Subcutaneous abdominal adipose tissue (tissue), 5 donors: ENCODE results near the gene TSSC4.

Source experiments
- H3K27ac ChIP-seq: one replicate; pipeline ENCODE4 v1.7.0; 2013; ENCODE audit warnings: low read depth, mild to moderate bottlenecking, inconsistent platforms, low read length, moderate library complexity
- H3K27me3 ChIP-seq, 5 donors: one replicate each; pipeline ENCODE4 v1.7.0; 2013; ENCODE audit warnings: low read length in 5 of 5, inconsistent platforms in 1 of 5; ENCODE audit not compliant: control insufficient read depth in 5 of 5, insufficient read depth in 4 of 5
- H3K36me3 ChIP-seq, 5 donors: one replicate each; pipeline ENCODE4 v1.7.0; 2013; ENCODE audit warnings: low read length in 5 of 5; ENCODE audit not compliant: control insufficient read depth in 5 of 5, insufficient read depth in 5 of 5
- H3K4me1 ChIP-seq, 5 donors: one replicate each; pipeline ENCODE4 v1.7.0; 2013; ENCODE audit warnings: low read length in 5 of 5, mild to moderate bottlenecking in 3 of 5, moderate library complexity in 1 of 5; ENCODE audit not compliant: control insufficient read depth in 5 of 5, insufficient read depth in 5 of 5
- H3K4me3 ChIP-seq, 5 donors: one replicate each; pipeline ENCODE4 v1.7.0; 2013; ENCODE audit warnings: low read length in 5 of 5, low read depth in 1 of 5
- H3K9ac ChIP-seq, 5 donors: one replicate each; pipeline ENCODE4 v1.7.0; 2013; ENCODE audit warnings: low read length in 5 of 5, mild to moderate bottlenecking in 4 of 5, moderate library complexity in 3 of 5
- H3K9me3 ChIP-seq, 5 donors: one replicate each; pipeline ENCODE4 v1.7.0; 2013; ENCODE audit warnings: low read length in 5 of 5; ENCODE audit not compliant: control insufficient read depth in 5 of 5
- donor health status: healthy.
- donor health status: healthy.
- donor health status: healthy.
- donor health status: healthy.
- donor health status: healthy.

The TSSC4 gene

GRCh38 chr11:2440646-2441045 is 40.1 kb downstream of the TSSC4 start:
- no peak overlapping the region for H3K9ac ChIP-seq
- H3K27me3 ChIP-seq, result peaks cover 10 to 24% (median 16%) of the 10 kb centered on the region in 5 donors
- H3K4me3 ChIP-seq, result no peak overlapping the region
- H3K9me3 ChIP-seq, result peaks cover 0 to 5% (median 4%) of the 10 kb centered on the region in 5 donors
- no peaks in the 10 kb centered on the region for H3K36me3 ChIP-seq
- peaks cover 0 to 11% (median 0%) of the 10 kb centered on the region in 5 donors for H3K4me1 ChIP-seq
- no peak overlapping the region for H3K27ac ChIP-seq

- Histone ChIP-seq H3K9ac (no peak overlapping the region), H3K27me3 (peaks cover 12 to 29% (median 17%) of the 10 kb centered on the region in 5 donors), H3K4me3 (no peak overlapping the region), H3K9me3 (peaks cover 0 to 5% (median 4%) of the 10 kb centered on the region in 5 donors), H3K27ac (no peak overlapping the region), H3K4me1 (peaks cover 0 to 16% (median 4%) of the 10 kb centered on the region in 5 donors), H3K36me3 (no peaks in the 10 kb centered on the region)
Measured at GRCh38 chr11:2441171-2441570, 40.6 kb downstream of the TSSC4 start.

- Histone ChIP-seq H3K27ac (no peak overlapping the region), H3K9ac (no peak overlapping the region)
Measured at GRCh38 chr11:2442589-2442988, 42.0 kb downstream of the TSSC4 start.

GRCh38 chr11:2443406-2443805 is 42.9 kb downstream of the TSSC4 start:
- Histone ChIP-seq H3K36me3 (no peaks in the 10 kb centered on the region), H3K9me3 (peaks cover 0 to 5% (median 4%) of the 10 kb centered on the region in 5 donors), H3K9ac (no peak overlapping the region), H3K4me3 (no peak overlapping the region), H3K27me3 (peaks cover 11 to 31% (median 20%) of the 10 kb centered on the region in 5 donors), H3K4me1 (peaks cover 0 to 39% (median 24%) of the 10 kb centered on the region in 5 donors), H3K27ac (no peak overlapping the region)

More at GRCh38 chr11:2442589-2442988, 42.0 kb downstream of the TSSC4 start:
- Histone ChIP-seq H3K27me3 (peaks cover 8 to 32% (median 20%) of the 10 kb centered on the region in 5 donors), H3K36me3 (no peaks in the 10 kb centered on the region), H3K4me1 (peaks cover 0 to 31% (median 18%) of the 10 kb centered on the region in 5 donors), H3K4me3 (no peak overlapping the region), H3K9me3 (peaks cover 0 to 5% (median 4%) of the 10 kb centered on the region in 5 donors)

- H3K36me3 ChIP-seq, result no peaks in the 10 kb centered on the region
- H3K9me3 ChIP-seq, result peaks cover 0 to 5% (median 4%) of the 10 kb centered on the region in 5 donors
- H3K4me3 ChIP-seq, result peak within 1 kb of the TSS in 4 of 5 donors; percentile 33 to 64 (median 59)
- no peak within 1 kb of the TSS for H3K27ac ChIP-seq
- H3K9ac ChIP-seq, result peak within 1 kb of the TSS in 1 of 5 donors; percentile 23
- peaks cover 0 to 39% (median 24%) of the 10 kb centered on the region in 5 donors for H3K4me1 ChIP-seq
- H3K27me3 ChIP-seq, result peaks cover 11 to 32% (median 20%) of the 10 kb centered on the region in 5 donors
Measured at GRCh38 chr11:2443881-2444820, 43.6 kb downstream of the TSSC4 start, which contains the start of gene TRPM5. TSS of gene TRPM5 (minus strand) at chr11:2444514. CDS start at chr11:2423036, 21,478 bp downstream.

GRCh38 chr11:2444821-2445745 is 44.5 kb downstream of the TSSC4 start, which contains the start of gene KCNQ1:
TSS of gene KCNQ1 (plus strand) at chr11:2445008. CDS start at chr11:2445099, 91 bp downstream.
- H3K27me3 ChIP-seq, result peaks cover 11 to 37% (median 22%) of the 10 kb centered on the region in 5 donors
- peaks cover 0 to 39% (median 24%) of the 10 kb centered on the region in 5 donors for H3K4me1 ChIP-seq
- no peak within 1 kb of the TSS for H3K27ac ChIP-seq
- H3K4me3 ChIP-seq, result peak within 1 kb of the TSS in 4 of 5 donors; percentile 33 to 64 (median 59)
- H3K9ac ChIP-seq, result peak within 1 kb of the TSS in 1 of 5 donors; percentile 23
- no peaks in the 10 kb centered on the region for H3K36me3 ChIP-seq
- H3K9me3 ChIP-seq, result peaks cover 0 to 5% (median 4%) of the 10 kb centered on the region in 5 donors

GRCh38 chr11:2445746-2446551 is 45.4 kb downstream of the TSSC4 start:
- Histone ChIP-seq H3K4me1 (peaks cover 0 to 36% (median 24%) of the 10 kb centered on the region in 5 donors), H3K27ac (no peak overlapping the region), H3K36me3 (no peaks in the 10 kb centered on the region), H3K9me3 (peaks cover 0 to 5% (median 4%) of the 10 kb centered on the region in 5 donors), H3K27me3 (peaks cover 12 to 36% (median 25%) of the 10 kb centered on the region in 5 donors), H3K4me3 (peak overlapping the region in 3 of 5 donors; percentile 55 to 64 (median 63)), H3K9ac (peak overlapping the region in 1 of 5 donors; percentile 24)

GRCh38 chr11:2446590-2447252 is 46.2 kb downstream of the TSSC4 start:
- Histone ChIP-seq H3K4me1 (peaks cover 0 to 36% (median 24%) of the 10 kb centered on the region in 5 donors), H3K27ac (no peak overlapping the region)

More at GRCh38 chr11:2446590-2447252, 46.2 kb downstream of the TSSC4 start:
- Histone ChIP-seq H3K27me3 (peaks cover 9 to 42% (median 31%) of the 10 kb centered on the region in 5 donors), H3K9me3 (peaks cover 0 to 5% (median 4%) of the 10 kb centered on the region in 5 donors), H3K9ac (peak overlapping the region in 1 of 5 donors; percentile 24), H3K36me3 (no peaks in the 10 kb centered on the region), H3K4me3 (peak overlapping the region in 4 of 5 donors; percentile 22 to 64 (median 44))
